CD14-positive monocyte (primary cell): ENCODE measurements around the gene SELENBP1. TPM values are rescaled to one million over a fixed set of nuclear protein-coding genes. Genes with fewer than 3 reads are reported as not detected.

Experiments
- DNase-seq, 3 donors: peaks; one replicate each; pipeline ENCODE4 v3.0.0-alpha.2; 2011 to 2022
- H2AFZ ChIP-seq: 2 replicates; pipeline ENCODE4 v1.6.0; 2012; ENCODE audit warnings: mild to moderate bottlenecking, low read depth, low read length, inconsistent platforms; ENCODE audit not compliant: insufficient read depth, poor library complexity, severe bottlenecking
- H3K27ac ChIP-seq, 2 donors: 1 replicate in 1 of 2; 2 replicates in 1 of 2; pipeline ENCODE4 v1.5.1; 2012 to 2013; ENCODE audit warnings: low read length in 2 of 2, control low read depth in 1 of 2, inconsistent platforms in 1 of 2, low read depth in 1 of 2, mild to moderate bottlenecking in 1 of 2
- H3K27me3 ChIP-seq, 2 donors: one replicate each; pipeline versions ENCODE4 v1.6.0 to v1.6.1; 2011 to 2013; ENCODE audit warnings: low read length in 2 of 2; ENCODE audit not compliant: control insufficient read depth in 2 of 2, insufficient read depth in 2 of 2
- H3K36me3 ChIP-seq, 2 donors: replicated peaks in 1 of 2; 1 replicate in 1 of 2; 2 replicates in 1 of 2; pipeline versions ENCODE4 v1.5.1 to v1.6.1; 2012 to 2013; ENCODE audit warnings: low read length in 2 of 2, control low read depth in 1 of 2, inconsistent platforms in 1 of 2, mild to moderate bottlenecking in 1 of 2; ENCODE audit not compliant: insufficient read depth in 2 of 2, control insufficient read depth in 1 of 2
- H3K4me1 ChIP-seq, 2 donors: 1 replicate in 1 of 2; 2 replicates in 1 of 2; pipeline versions ENCODE4 v1.5.1 to v1.6.1; 2012 to 2013; ENCODE audit warnings: low read length in 2 of 2, control low read depth in 1 of 2, inconsistent platforms in 1 of 2, mild to moderate bottlenecking in 1 of 2, moderate library complexity in 1 of 2; ENCODE audit not compliant: insufficient read depth in 2 of 2, control insufficient read depth in 1 of 2
- H3K4me2 ChIP-seq: replicated peaks from 2 replicates; pipeline ENCODE3; 2012; ENCODE audit warnings: low read length, moderate library complexity, mild to moderate bottlenecking; ENCODE audit not compliant: poor library complexity, severe bottlenecking; ENCODE audit errors: extremely low read depth
- H3K4me3 ChIP-seq, 3 experiments: fragments of 200-600 bp in 1 of 3; sonication (generic) in 1 of 3; replicated peaks in 1 of 3; 1 replicate in 2 of 3; 2 replicates in 1 of 3; pipeline ENCODE4 v1.5.1; 2011 to 2013; ENCODE audit warnings: low read length in 3 of 3, mild to moderate bottlenecking in 3 of 3, control low read depth in 2 of 3, low read depth in 2 of 3, inconsistent platforms in 1 of 3, moderate library complexity in 1 of 3
- H3K79me2 ChIP-seq: 2 replicates; pipeline ENCODE4 v1.6.0; 2012; ENCODE audit warnings: mild to moderate bottlenecking, control low read depth, inconsistent platforms, low read length, moderate library complexity; ENCODE audit not compliant: insufficient read depth
- H3K9ac ChIP-seq: 2 replicates; pipeline ENCODE4 v1.6.0; 2017; ENCODE audit warnings: low read length, mild to moderate bottlenecking; ENCODE audit not compliant: insufficient read depth, poor library complexity, severe bottlenecking
- H3K9me3 ChIP-seq, 2 donors: replicated peaks in 1 of 2; 1 replicate in 1 of 2; 2 replicates in 1 of 2; pipeline versions ENCODE4 v1.5.1 to v1.6.1; 2012 to 2013; ENCODE audit warnings: low read length in 2 of 2, control low read depth in 1 of 2; ENCODE audit not compliant: control insufficient read depth in 1 of 2, insufficient read depth in 1 of 2
- H4K20me1 ChIP-seq: 2 replicates; pipeline ENCODE4 v1.6.0; 2012; ENCODE audit warnings: mild to moderate bottlenecking, low read length, control low read depth, moderate library complexity; ENCODE audit not compliant: insufficient read depth
- H3K27ac Mint-ChIP-seq, 7 donors: one replicate each; pipeline ENCODE4 v1.8.0; 2020; ENCODE audit warnings: mild to moderate bottlenecking in 7 of 7, mixed read lengths in 7 of 7, moderate library complexity in 6 of 7, inconsistent platforms in 2 of 7
- H3K27me3 Mint-ChIP-seq, 3 donors: one replicate each; pipeline ENCODE4 v1.8.0; 2021 to 2022; ENCODE audit warnings: low read depth in 3 of 3, mild to moderate bottlenecking in 3 of 3, mixed read lengths in 3 of 3, moderate library complexity in 3 of 3, inconsistent platforms in 1 of 3
- H3K36me3 Mint-ChIP-seq, 2 donors: one replicate each; pipeline ENCODE4 v1.8.0; 2020; ENCODE audit warnings: mixed read lengths in 2 of 2, inconsistent platforms in 1 of 2, mild to moderate bottlenecking in 1 of 2
- H3K4me1 Mint-ChIP-seq: one replicate; pipeline ENCODE4 v1.8.0; 2020; ENCODE audit warnings: mild to moderate bottlenecking, mixed read lengths
- H3K4me3 Mint-ChIP-seq, 2 donors: one replicate each; pipeline ENCODE4 v1.8.0; 2020; ENCODE audit warnings: mild to moderate bottlenecking in 2 of 2, mixed read lengths in 2 of 2, moderate library complexity in 1 of 2
- H3K9me3 Mint-ChIP-seq, 7 donors: one replicate each; pipeline ENCODE4 v1.8.0; 2020 to 2022; ENCODE audit warnings: mixed read lengths in 7 of 7, mild to moderate bottlenecking in 6 of 7, moderate library complexity in 6 of 7, inconsistent platforms in 2 of 7
- CTCF ChIP-seq: fragments of 200-600 bp; IDR thresholded peaks from one replicate; pipeline ENCODE4 v1.8.0; 2022; ENCODE audit warnings: antibody characterized with exemption, mild to moderate bottlenecking
- WGBS: methylation state at CpG from one replicate; pipeline ENCODE4 v1.1.5; 2013; ENCODE audit warnings: missing lambda C conversion rate; ENCODE audit not compliant: insufficient coverage; 5-methylcytosine and 5-hydroxymethylcytosine counted together
- intact Hi-C, 2 donors: fragments of 100-400 bp; cut with micrococcal nuclease; formaldehyde crosslinking; loops; one replicate each; pipeline versions ENCODE4 v1.15.0 to v1.15.1; 2023
- polyA plus RNA-seq, 3 donors: library from polyadenylated mRNA; depleted of rRNA in 1 of 3; unstranded in 2 of 3; stranded (reverse) in 1 of 3; fragments of 300-500 nt in 2 of 3; fragments of >200 nt in 1 of 3; fragmentation: Illumina TruSeq in 2 of 3; gene quantifications; 1 replicate in 2 of 3; 2 replicates in 1 of 3; pipeline ENCODE4 v1.2.3, GENCODE V29; 2012 to 2021

SELENBP1 gene
- polyA plus RNA-seq, 3 donors, result 0.61 to 0.79 TPM; not detected in 1

- Mint-ChIP-seq H3K36me3 (no peaks in the 10 kb centered on the region), H3K27ac (no peak overlapping the region), H3K4me1 (peaks cover 4% of the 10 kb centered on the region), H3K9me3 (no peaks in the 10 kb centered on the region), H3K27me3 (peaks cover 0 to 2% (median 2%) of the 10 kb centered on the region in 3 donors), H3K4me3 (no peak overlapping the region)
- Histone ChIP-seq H2AFZ (no peak overlapping the region), H3K27ac (no peak overlapping the region), H3K4me2 (no peak overlapping the region), H3K4me1 (peaks cover 0 to 3% of the 10 kb centered on the region in 2 donors), H3K9me3 (no peaks in the 10 kb centered on the region), H3K27me3 (no peaks in the 10 kb centered on the region), H3K36me3 (no peaks in the 10 kb centered on the region), H3K9ac (no peak overlapping the region), H4K20me1 (no peaks in the 10 kb centered on the region), H3K4me3 (no peak overlapping the region), H3K79me2 (no peaks in the 10 kb centered on the region)
- intact Hi-C loops, result no loop called here
- TF ChIP-seq CTCF, result no peak
- WGBS, result 100% methylated on average over 1 of the region's 3 CpGs
- DNase-seq, result no peak
Observed at GRCh38 chr1:151377150-151377884, 4.8 kb upstream of the SELENBP1 start.

GRCh38 chr1:151373196-151373595 lies 691 bp upstream of the SELENBP1 start:
- no peaks in the 10 kb centered on the region for H3K36me3 Mint-ChIP-seq
- Histone ChIP-seq H3K36me3 (no peaks in the 10 kb centered on the region), H3K4me1 (peaks cover 22 to 39% of the 10 kb centered on the region in 2 donors), H4K20me1 (no peaks in the 10 kb centered on the region), H2AFZ (no peak overlapping the region), H3K27ac (no peak overlapping the region), H3K27me3 (no peaks in the 10 kb centered on the region), H3K9me3 (no peaks in the 10 kb centered on the region), H3K4me2 (no peak overlapping the region), H3K4me3 (no peak overlapping the region), H3K79me2 (no peaks in the 10 kb centered on the region), H3K9ac (no peak overlapping the region)
- H3K9me3 Mint-ChIP-seq, result no peaks in the 10 kb centered on the region
- over 99% methylated on average over 12 of the region's 14 CpGs for WGBS
- no peak overlapping the region for H3K4me3 Mint-ChIP-seq
- H3K4me1 Mint-ChIP-seq, result peaks cover 30% of the 10 kb centered on the region
- TF ChIP-seq CTCF, result no peak
- H3K27me3 Mint-ChIP-seq, result peaks cover 2 to 3% (median 2%) of the 10 kb centered on the region in 3 donors
- no peak for DNase-seq
- intact Hi-C loops, result no loop called here
- no peak overlapping the region for H3K27ac Mint-ChIP-seq
